Neural cell (in vitro differentiated cells): ENCODE measurements around the gene NME3.

ENCODE experiments used
- CTCF ChIP-seq: fragments of 450-650 bp; IDR thresholded peaks from 2 replicates; pipeline ENCODE4 v1.5.1; 2014; ENCODE audit warnings: antibody characterized with exemption, mild to moderate bottlenecking, moderate library complexity; ENCODE audit not compliant: poor library complexity, severe bottlenecking
- EZH2 ChIP-seq: fragments of 200-600, 300-800 bp; shearing (Covaris generic), sonication (generic); IDR thresholded peaks from 2 replicates; pipeline ENCODE4 v1.6.1; 2014; ENCODE audit warnings: antibody characterized with exemption, low read length, borderline replicate concordance, mild to moderate bottlenecking; ENCODE audit not compliant: insufficient read depth, poor library complexity, severe bottlenecking
- MXI1 ChIP-seq: fragments of 450-650 bp; conservative IDR thresholded peaks from 2 replicates; pipeline ENCODE4 v1.6.1; 2014; ENCODE audit warnings: antibody characterized with exemption, mild to moderate bottlenecking; ENCODE audit not compliant: poor library complexity, severe bottlenecking
- POLR2AphosphoS5 ChIP-seq: IDR thresholded peaks from 2 replicates; pipeline ENCODE4 v1.6.1; 2012
- RAD21 ChIP-seq: fragments of 450-650 bp; conservative IDR thresholded peaks from 2 replicates; pipeline ENCODE4 v1.6.1; 2014; ENCODE audit warnings: antibody characterized with exemption, mild to moderate bottlenecking, moderate library complexity
- REST ChIP-seq: IDR thresholded peaks from 2 replicates; pipeline ENCODE4 v1.6.1; 2012; ENCODE audit warnings: borderline replicate concordance
- TAF1 ChIP-seq: IDR thresholded peaks from 2 replicates; pipeline ENCODE4 v1.6.1; 2012; ENCODE audit warnings: low read depth

GRCh38 chr16:1744338-1744840 is 27.0 kb downstream of the NME3 start:
- no peak for TF ChIP-seq CTCF
- TF ChIP-seq RAD21 = no peak
- TF ChIP-seq EZH2 = no peak
- TF ChIP-seq POLR2AphosphoS5 = no peak
- TF ChIP-seq REST = no peak
- TF ChIP-seq TAF1 = no peak
- TF ChIP-seq MXI1 = no peak
